Eye (tissue), 1 donor: ENCODE data around the gene GNPNAT1.
A peak's percentile ranks its signal among the peaks of the same experiment; 100 is the strongest.
"Not testable (repeated sequence)": the region's sequence is repeated elsewhere in the genome, so short reads cannot be mapped to it uniquely, and the experiment has no call there.

ENCODE experiments used
- DNase-seq: peaks from one replicate; pipeline ENCODE4 v3.0.0-alpha.2; 2015

GNPNAT1 gene

DNA sequence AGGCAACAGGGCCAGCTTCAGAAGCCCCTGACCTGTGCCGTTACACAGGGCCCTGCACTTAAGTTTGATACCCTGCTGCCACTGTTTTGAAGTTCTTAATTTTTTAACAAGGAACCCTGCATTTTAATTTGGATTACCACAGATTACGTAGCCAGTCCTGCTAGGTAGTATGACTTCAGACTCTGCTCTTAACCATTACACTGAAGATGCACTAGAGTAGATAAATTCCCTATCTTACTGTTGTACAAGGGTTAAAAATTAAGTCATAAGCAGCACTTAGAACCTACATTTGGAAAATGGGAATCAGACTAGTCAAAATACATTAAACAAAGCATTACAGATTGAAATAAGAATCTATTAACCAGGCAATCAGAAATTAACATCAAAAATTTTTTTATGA lies 2.3 kb downstream of the GNPNAT1 start:
- no peak for DNase-seq

DNA sequence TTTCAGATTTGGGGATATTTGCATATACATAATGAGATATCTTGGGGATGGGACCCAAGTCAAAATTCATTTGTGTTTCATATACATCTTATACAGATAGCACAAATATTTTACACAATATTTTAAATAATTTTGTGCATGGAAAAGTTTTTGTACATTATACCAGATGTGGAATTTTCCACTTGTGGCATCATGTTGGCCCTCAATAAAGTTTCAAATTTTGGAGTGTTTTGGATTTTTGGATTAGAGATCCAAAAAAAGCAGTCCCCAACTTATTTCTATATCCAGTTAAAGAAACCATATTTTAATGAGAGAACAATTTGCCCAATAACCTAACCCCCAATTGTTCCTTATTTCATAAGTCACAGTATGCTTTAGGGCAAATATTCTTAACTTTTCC lies 4.5 kb downstream of the GNPNAT1 start:
- DNase-seq = no peak

DNA sequence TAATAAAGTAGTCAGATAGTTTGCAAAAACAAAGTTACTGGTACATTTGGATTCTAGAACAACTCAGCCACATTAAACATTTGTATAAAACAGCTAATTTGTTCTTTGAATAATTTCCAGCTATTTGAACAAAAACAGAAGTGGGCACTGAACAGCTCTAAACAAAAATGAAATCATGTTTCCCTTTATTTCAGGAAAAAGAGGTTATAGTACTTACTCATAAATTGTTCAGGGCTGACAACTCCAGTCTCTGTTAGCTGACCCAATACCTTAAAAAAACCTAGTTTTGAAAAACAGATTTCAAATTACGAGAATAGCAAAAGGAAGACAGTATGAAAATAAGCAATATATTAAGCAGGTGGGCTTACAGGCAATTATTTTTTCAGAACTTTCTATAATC lies 8.2 kb downstream of the GNPNAT1 start:
- no peak for DNase-seq

DNA sequence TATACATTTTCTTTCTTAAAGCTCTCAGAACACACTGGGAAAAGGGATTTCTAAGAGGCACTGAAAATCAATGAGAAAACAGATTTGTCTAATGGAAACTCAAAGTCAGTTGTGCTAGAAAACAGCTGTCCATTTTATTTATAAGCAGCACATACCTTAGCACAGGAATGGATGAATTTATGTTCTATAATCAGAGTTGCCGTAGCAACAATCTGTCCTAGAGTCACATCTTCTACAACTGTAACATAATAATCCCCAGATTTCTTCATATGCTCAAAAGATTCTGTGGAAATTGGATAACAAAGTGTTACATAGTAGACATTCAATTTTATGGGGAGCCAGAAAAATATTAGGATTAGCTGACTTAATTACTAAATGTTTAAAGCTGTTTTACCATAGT lies 9.8 kb downstream of the GNPNAT1 start:
- no peak for DNase-seq

DNA sequence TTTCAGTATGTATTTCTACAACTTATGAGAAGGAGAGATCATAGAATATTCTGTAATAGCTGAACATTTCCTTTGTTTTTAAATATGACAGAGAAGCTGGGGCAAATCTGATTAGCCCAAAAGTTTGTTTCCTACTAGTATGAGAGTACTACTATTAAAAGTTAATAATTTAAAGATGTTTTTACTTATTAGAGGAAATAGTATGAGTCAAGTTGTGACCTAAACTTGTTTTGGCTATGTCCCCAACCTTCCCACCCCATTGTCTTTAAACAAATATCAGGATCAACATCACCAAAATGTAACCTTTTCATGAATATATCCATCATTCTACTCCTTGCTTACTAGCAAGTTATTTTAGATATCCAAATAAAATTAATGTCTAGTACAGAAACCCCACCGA lies 10.5 kb downstream of the GNPNAT1 start:
- no peak for DNase-seq

DNA sequence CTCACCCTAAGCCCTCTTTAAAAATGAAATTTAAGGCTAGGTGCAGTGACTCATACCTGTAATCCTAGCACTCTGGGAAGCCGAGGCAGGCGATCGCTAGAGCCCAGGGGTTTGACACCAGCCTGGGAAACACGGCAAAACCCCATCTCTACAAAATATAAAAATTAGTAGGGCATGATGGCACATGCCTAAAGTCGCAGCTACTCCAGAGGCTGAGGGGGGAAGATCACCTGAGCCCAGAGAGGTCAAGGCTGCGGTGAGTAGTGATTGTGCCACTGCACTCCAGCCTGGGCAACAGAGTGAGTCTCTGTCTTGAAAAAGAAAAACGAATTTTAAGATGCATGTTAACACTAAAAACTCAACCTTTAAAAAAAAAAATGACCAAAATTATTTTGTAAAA lies 12.7 kb downstream of the GNPNAT1 start:
- DNase-seq = no peak

DNA sequence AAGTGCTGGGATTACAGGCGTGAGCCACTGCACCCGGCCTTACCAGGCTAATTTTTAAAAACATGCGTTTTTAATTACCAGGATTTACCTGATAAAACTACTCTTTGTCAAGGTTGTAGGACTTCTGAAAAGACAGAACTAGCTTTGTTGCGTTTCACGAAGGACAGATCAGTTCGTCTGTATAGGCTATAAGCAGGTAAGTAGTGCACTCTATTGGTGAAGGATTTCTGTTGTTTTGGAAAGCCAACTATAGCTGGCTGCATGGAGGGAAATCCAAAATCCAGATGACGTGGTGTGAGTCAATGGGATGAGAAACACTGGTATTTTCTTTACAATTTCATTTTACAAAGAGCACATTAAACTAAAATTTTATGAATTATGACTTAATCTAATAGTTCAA lies 14.6 kb downstream of the GNPNAT1 start:
- DNase-seq = no peak

DNA sequence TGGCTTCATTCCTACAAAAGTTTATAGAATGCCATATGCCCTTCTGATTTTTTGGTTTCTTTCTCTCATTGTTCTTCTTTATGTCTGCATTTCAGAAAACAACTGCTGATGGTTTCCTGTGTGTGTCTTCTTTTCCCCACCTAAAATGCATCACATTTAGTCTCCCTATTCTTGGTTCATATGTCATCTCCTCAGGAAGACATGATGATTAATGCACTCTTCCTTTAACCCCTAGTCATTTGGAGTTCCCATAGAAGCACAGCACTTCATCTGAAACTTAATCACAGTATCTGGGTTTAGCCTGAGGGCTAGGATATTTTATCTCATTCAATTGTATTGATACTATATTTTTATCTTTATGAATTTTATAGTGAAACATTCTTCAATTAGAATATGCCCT lies 21.5 kb downstream of the GNPNAT1 start:
- no peak for DNase-seq

DNA sequence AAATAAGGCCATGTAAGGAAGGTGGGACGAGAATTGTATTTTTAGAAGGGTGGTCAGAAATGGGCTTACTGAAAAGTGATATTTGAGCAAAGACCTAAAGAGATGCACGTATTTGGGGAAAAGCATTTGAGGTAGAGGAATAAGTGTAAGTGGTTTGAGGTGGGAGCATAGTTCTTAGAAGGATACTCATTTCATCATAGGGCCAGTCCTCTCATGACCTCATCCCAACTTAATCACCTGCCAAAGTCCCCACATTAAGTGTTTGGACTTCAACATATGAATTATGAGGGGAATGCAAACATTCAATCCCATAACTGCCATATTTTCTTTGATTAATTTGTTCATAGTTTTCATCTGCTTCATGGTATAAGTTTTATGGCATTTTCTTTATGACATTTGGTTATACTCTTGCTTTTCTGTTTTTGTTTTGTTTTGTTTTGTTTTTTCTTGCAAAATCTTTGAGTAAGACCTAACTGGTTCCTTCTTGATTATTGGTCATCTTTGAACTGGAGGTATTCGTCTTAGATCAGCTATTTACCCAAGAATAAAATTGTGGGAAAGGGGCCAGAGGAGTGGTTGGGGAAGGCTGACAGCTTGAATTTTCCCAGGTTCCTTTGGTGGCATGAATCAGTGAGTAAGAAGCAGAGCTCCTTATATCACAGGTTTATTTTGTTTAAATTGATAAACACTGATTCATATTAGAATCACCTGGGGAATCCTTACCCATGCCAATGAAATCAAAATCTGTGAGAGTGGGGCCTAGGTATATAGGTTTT lies 24.2 kb downstream of the GNPNAT1 start:
- DNase-seq = no peak

DNA sequence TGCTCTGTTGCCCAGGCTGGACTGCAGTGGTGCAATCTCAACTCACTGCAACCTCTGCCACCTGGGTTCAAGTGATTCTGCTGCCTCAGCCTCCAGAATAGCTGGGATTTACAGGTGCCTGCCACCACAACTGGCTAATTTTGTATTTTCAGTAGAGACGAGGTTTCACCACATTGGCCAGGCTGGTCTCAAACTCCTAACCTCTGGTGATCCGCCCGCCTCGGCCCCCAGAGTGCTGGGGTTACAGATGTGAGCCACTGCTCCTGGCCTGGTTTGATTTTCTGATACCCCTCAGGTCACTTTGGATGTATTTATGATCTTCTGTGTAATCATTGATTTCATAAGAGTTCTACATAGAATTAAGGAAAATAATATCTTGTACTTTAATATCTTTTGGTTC lies 28.5 kb downstream of the GNPNAT1 start:
- not testable (repeated sequence) for DNase-seq

DNA sequence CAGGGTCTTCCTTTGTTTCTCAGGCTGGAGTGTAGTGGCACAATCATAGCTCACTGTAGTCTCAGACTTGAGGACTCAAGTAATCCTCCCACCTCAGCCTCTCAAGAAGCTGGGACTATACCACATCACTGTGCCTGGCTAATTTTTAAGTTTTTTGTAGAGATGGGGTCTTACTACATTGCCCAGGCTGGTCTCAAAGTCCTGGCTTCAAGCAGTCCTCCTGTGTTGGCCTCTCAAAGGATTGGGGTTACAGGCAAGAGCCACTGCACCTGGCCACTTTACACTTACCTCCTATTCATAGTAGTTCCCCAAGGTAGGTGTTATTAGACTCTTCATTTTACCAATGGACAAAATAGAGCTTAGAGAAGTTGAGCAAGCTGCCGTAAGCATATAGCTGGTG lies 32.3 kb downstream of the GNPNAT1 start:
- DNase-seq = no peak

DNA sequence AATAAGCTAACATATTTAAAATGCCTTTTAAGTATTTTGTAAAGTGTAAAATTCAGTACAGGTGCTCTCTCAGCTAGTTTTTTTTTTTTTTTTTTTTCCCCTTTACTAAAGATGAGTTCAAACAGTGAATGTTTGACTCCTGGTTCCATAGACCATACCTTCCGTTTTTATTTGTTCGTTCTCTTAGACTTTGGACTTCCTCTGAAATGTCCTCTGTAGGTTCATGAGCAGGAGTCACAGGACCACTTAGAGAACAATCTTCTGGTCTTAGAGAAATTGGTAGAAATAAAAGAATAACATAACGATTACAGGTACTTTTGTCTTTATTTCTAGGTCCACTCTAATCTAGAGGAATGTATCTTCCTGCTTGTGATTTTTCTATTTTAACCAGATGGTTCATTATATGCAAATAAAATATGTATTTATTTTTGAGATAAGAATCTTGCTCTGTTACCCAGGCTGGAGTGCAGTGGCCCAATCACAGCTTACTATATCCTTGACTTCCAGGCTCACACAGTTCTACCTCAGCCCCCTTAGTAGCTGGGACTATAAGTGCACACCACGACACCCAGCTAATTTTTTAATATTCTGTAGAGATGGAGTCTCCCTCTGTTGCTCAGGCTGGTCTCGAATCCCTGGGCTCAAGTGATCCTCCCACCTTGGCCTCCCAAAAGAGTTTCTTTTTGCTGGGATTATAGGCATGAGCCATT lies 35.6 kb downstream of the GNPNAT1 start:
- DNase-seq = no peak

DNA sequence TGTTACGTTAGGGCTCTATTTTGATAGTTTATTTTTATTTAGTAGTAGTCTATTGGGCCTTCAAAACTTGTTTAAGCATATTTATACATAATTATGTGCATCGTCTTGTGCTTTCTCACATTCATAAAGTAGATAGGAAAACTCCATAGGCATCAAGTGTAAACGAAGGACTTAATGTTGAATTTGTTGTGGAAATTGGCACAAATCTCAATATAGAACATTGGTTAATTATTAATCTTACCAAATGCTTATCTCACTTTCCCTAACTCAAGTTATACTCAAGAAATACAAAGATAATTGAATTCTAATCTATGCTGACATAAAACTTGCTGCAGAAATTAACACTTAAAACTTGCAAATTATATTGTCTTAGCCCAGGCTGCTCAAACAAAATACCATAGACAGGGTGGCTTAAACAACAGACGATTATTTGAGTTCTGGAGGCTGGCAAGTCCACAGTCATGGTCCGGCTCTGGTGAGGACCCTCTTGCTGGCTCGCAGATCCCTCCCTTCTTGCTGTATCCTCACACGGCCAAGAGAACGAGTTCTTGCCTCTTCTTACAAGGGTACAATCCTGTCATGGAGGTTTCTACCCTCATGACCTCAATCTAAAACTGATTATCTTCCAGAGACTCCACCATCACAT lies 42.6 kb downstream of the GNPNAT1 start:
- no peak for DNase-seq

DNA sequence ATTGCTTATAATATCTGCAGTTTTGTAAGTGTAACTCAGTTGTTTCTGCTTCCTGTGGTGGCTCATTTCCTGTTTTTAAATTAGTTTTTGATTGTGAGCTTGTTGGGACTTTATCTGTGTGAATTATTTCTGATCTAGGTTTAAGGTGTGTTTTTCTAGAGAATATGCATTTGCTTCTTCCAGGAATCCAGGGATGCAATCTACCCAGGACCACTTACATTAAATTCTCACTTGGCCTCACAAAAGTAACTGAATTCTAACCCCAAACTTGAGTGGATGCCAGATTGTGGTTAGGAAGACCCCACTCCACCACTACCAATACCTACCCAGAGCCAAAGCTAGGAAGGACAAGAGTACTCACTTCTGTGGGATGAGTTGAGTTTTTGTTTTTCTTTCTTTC lies 49.5 kb downstream of the GNPNAT1 start:
- no peak for DNase-seq

DNA sequence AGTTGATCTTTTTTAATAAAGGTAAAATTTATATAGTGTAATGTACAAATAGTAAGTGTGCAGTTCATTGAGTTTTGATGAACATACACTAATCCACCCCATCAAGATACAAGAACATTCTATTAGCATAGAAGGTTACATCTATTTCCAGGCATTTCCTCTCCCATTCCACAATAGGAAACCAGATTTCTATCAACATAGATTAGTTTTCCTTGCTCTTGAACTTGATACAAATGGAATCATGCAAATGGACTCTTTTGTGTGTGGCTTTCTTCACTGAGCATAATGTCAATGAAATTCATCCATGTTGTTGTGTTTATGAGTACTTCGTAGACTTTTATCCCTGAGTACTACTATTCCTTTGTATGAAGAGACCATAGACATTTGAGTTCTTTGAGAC lies 50.7 kb downstream of the GNPNAT1 start:
- DNase-seq = no peak

DNA sequence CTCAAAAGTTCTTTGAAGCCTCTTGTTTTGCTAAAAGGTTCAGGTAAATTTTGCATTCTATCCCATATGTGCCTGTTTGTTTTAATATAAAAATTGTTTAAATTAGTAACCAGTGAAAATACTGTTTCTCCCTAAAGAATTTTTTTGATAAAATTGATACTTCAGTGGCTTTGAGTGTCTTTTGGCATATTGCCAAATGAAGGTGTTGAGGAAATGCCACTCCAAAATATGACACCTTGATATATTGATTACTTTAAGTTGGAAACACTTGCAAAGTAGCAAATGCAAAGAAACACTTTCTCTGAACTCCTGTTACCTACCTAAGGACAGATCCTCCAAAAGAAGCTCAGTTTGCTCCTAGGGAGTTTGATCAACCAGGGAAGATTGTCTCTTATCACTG lies 53.0 kb downstream of the GNPNAT1 start:
- DNase-seq = no peak

DNA sequence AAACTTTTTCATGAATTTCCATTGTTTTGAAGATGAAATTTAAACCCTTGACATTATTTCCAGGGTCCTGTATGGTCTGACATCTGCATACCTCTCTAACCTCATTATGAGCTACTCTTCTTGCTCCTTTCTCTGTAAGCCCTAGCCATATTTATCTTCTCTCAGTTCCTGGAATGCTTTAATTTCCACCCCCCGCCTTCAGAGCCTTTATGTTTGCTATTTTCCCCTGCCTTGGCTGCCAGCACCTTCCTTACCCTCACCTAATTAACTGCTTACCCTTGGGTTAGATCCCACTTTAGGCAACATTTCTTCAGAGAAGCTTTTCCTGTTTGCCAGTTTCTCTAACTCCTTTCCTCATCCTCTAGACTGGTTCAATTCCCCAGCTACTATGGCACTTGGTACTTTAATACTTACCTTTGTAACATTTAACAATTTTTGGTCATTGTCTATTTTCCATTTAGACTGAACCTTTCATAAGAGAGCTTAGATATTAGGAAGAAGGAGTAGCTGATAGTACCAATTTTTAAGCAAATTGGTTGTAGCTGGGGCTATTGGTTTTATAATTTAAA lies 55.4 kb downstream of the GNPNAT1 start:
- no peak for DNase-seq

DNA sequence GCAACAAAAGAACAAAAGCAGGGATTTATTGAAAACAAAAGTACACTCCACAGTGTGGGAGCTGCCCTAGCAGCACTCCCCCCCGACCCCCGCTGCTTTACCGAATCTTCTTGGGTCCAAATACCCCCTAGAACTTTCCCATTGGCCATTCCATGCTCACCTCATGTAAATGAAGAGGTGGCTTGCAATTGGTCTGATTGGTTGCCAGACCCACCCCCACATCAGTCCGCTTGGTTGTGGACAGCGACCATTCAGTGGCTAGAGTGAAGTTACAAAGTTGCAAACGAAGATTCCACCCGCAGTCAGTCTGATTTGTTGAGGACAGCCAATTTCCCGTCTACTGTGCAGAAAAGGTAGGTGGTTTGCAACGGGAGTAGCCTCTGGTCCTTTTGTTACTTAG lies 57.6 kb downstream of the GNPNAT1 start:
- DNase-seq = no peak

DNA sequence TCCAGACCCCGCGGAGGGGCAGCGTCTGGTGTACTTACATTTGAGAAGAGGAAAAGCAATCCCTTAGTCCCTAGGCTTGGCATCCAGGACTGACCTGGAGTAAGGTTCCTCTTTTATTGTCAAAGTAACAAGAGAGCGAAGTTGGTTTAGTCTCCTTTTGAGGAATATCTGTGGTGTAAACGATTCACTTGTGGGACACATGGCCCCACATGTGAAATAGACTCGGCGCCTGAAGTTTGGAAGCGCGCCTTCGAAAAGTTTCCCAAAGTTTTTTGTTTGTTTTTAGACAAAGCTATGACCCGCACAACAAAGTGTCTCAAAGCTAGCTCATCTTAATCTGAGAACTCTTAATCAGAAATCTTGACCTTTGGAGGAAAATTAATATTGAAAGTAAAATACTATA lies 60.7 kb downstream of the GNPNAT1 start:
- DNase-seq = peak; percentile 78

DNA sequence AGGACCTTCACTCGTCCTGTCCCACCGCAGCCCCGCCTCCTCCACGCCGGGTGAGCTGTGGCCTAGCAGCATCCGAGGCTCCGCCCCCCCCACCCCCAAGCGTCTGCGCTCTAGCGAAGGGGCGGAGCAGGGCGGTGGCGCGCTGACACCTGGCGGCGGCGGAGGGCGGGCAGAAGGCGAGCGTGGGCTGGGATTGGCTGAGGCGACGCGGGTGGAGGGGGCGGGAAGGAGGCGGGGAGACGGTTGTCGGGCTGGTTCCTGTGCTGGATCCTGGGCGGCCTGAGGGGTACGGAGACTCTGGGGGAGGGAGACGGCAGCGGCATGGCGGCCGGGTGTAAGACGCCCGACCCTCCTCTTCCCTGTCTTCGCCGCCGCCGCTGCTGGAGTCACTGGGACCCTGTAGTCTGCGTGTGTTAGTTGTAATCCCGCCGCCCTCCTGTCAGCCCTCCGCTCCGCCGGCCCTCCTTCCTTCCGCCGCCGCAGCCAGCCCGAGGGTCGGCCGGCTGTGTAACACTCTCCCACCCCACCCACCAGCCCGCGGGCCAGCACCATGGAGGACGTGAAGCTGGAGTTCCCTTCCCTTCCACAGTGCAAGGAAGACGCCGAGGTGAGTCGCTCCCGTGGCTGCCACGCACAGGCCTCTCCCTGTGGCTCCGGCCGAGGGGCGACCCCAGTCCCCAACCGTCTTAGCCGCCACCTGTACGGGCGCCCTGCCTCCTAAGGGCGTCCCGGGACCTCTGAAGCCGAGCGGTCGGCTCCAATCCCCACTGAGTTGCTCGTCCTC lies 61.3 kb downstream of the GNPNAT1 start, which contains the start of gene STYX:
Gene STYX (plus strand): TSS at position 242 of the 784 bp plus-strand sequence. CDS start 309 bp downstream, at position 551.
- DNase-seq = peak; percentile 99

DNA sequence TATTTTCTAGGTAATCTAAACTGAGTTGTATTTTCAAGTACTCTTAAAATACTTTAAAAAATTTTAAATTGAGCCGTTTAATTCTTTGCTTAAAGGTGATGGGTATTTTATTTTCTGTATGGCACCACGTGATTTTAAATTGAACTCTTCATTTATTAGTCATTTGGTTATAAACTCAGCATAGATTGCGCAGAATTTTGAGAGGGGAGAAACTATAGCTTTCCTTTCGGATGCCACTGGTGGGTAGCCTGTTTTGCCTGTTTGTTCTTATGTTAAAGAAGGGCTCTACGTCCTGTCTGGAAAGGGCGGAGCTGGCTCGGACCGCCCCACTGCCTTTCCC lies 61.9 kb downstream of the GNPNAT1 start:
- DNase-seq = no peak

DNA sequence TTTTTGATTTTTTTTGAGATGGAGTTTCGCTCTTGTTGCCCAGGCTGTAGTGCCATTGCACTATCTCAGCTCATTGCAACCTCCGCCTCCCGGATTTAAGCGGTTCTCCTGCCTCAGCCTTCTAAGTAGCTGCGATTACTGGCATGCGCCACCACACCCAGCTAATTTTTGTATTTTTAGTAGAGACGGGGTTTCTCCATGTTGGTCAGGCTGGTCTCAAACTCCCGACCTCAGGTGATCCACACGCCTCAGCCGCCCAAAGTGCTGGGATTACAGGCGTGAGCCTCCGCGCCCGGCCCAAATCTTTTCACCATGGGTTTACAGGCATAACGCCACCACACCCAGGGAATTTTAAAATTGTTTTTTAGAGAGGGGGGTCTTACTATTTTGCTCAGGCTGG lies 62.4 kb downstream of the GNPNAT1 start:
- DNase-seq = not testable (repeated sequence)

DNA sequence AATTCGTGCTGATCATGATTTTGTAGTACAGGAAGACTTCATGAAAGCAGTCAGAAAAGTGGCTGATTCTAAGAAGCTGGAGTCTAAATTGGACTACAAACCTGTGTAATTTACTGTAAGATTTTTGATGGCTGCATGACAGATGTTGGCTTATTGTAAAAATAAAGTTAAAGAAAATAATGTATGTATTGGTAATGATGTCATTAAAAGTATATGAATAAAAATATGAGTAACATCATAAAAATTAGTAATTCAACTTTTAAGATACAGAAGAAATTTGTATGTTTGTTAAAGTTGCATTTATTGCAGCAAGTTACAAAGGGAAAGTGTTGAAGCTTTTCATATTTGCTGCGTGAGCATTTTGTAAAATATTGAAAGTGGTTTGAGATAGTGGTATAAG lies 63.9 kb downstream of the GNPNAT1 start:
- DNase-seq = not testable (repeated sequence)
